PC-3 (cell line): ENCODE measurements around the gene FAM163B. TPM values are rescaled to one million over a fixed set of nuclear protein-coding genes. Genes with fewer than 3 reads are reported as not detected.

Experiments
- ATAC-seq: fragments of 200-7000 bp; cut with Tn5 transposase; 2 replicates; pipeline ENCODE4 v1.9.1; 2020; ENCODE audit warnings: mild to moderate bottlenecking, moderate library complexity
- BruUV-seq: library from RNA; stranded (reverse); fragments of 400-500 nt; replicated peaks from 2 replicates; lab custom pipeline; 2021; lab: Mats Ljungman, UMichigan
- CTCF ChIA-PET: fragments of 300-600 bp; sonication (Branson Sonifier 250); formaldehyde crosslinking; loops from one replicate; lab custom pipeline; 2022; ENCODE audit warnings: antibody characterized with exemption; lab: Charles Lee
- POLR2A ChIA-PET: fragments of 300-600 bp; sonication (Branson Sonifier 250); formaldehyde crosslinking; loops from one replicate; lab custom pipeline; 2022; ENCODE audit warnings: antibody characterized with exemption; ENCODE audit not compliant: unreplicated experiment; lab: Charles Lee
- DNase-seq: peaks from one replicate; pipeline ENCODE4 v3.0.0-alpha.2; 2015
- H2AFZ ChIP-seq: fragments of 300-600 bp; sonication (generic); 2 replicates; pipeline ENCODE4 v1.6.0; 2016; ENCODE audit warnings: antibody characterized with exemption, low read length
- H3F3A ChIP-seq: fragments of 300-600 bp; sonication (generic); one replicate; pipeline ENCODE4 v1.6.0; 2017; ENCODE audit warnings: antibody characterized with exemption, low read length, control low read depth, mild to moderate bottlenecking; ENCODE audit not compliant: unreplicated experiment
- H3K27ac ChIP-seq: fragments of 300-600 bp; sonication (generic); 2 replicates; pipeline ENCODE4 v1.5.1; 2016; ENCODE audit warnings: mild to moderate bottlenecking, low read length
- H3K27me3 ChIP-seq: fragments of 300-600 bp; sonication (generic); 2 replicates; pipeline ENCODE4 v1.6.1; 2016; ENCODE audit warnings: low read length, mixed read lengths
- H3K36me3 ChIP-seq: fragments of 300-600 bp; sonication (generic); 2 replicates; pipeline ENCODE4 v1.6.1; 2016; ENCODE audit warnings: low read depth, mixed run types, low read length, mixed read lengths
- H3K4me1 ChIP-seq: fragments of 300-600 bp; sonication (generic); 2 replicates; pipeline ENCODE4 v1.5.1; 2016; ENCODE audit warnings: low read length; ENCODE audit not compliant: insufficient read depth
- H3K4me2 ChIP-seq: fragments of 300-600 bp; sonication (generic); 2 replicates; pipeline ENCODE4 v1.6.0; 2016; ENCODE audit warnings: low read length
- H3K4me3 ChIP-seq: fragments of 300-600 bp; sonication (generic); 2 replicates; pipeline ENCODE4 v1.5.1; 2016; ENCODE audit warnings: mild to moderate bottlenecking, low read length, mixed read lengths
- H3K79me2 ChIP-seq: fragments of 300-600 bp; sonication (generic); 2 replicates; pipeline ENCODE4 v1.6.1; 2017; ENCODE audit warnings: low read length, mixed read lengths
- H3K9ac ChIP-seq: fragments of 300-600 bp; sonication (generic); 2 replicates; pipeline ENCODE4 v1.6.0; 2016; ENCODE audit warnings: mild to moderate bottlenecking, low read length
- H3K9me2 ChIP-seq: fragments of 300-600 bp; sonication (generic); replicated peaks from 2 replicates; pipeline ENCODE4 v1.6.1; 2016; ENCODE audit warnings: mixed run types, low read length, mixed read lengths
- H3K9me3 ChIP-seq: fragments of 300-600 bp; sonication (generic); 2 replicates; pipeline ENCODE4 v1.6.1; 2016; ENCODE audit warnings: low read length, mixed read lengths
- H4K20me1 ChIP-seq: fragments of 300-600 bp; sonication (generic); 2 replicates; pipeline ENCODE4 v1.6.1; 2016; ENCODE audit warnings: low read length, mixed read lengths
- CTCF ChIP-seq: fragments of 300-600 bp; sonication (generic); conservative IDR thresholded peaks from 2 replicates; pipeline ENCODE4 v1.5.1; 2017; ENCODE audit warnings: antibody characterized with exemption, low read depth, mild to moderate bottlenecking, low read length
- EZH2 ChIP-seq: fragments of 300-600 bp; sonication (generic); IDR thresholded peaks from one replicate; pipeline ENCODE4 v1.6.1; 2017; ENCODE audit warnings: antibody characterized with exemption, mild to moderate bottlenecking, low read length; ENCODE audit not compliant: unreplicated experiment
- EZH2phosphoT487 ChIP-seq: fragments of 300-600 bp; sonication (generic); IDR thresholded peaks from 2 replicates; pipeline ENCODE4 v1.6.1; 2018; ENCODE audit warnings: mild to moderate bottlenecking, antibody characterized with exemption, low read length, borderline replicate concordance
- intact Hi-C: fragments of 100-400 bp; cut with micrococcal nuclease; formaldehyde crosslinking; loops from 2 replicates; pipeline ENCODE4 v1.9.0; 2023
- total RNA-seq: library from RNA; depleted of rRNA; stranded (reverse); fragments of >200 nt; gene quantifications from 2 replicates; pipeline ENCODE4 v1.2.3, GENCODE V29; 2014

The FAM163B gene
- total RNA-seq, 1 experiment from 2014 or later: not detected

- CTCF ChIA-PET: no interaction called here
- H3K27me3 ChIP-seq: peaks cover 34% of the 10 kb centered on the region
- no peak for ATAC-seq
Measured at GRCh38 chr9:133582501-133583045, 26.6 kb downstream of the FAM163B start.

DNA sequence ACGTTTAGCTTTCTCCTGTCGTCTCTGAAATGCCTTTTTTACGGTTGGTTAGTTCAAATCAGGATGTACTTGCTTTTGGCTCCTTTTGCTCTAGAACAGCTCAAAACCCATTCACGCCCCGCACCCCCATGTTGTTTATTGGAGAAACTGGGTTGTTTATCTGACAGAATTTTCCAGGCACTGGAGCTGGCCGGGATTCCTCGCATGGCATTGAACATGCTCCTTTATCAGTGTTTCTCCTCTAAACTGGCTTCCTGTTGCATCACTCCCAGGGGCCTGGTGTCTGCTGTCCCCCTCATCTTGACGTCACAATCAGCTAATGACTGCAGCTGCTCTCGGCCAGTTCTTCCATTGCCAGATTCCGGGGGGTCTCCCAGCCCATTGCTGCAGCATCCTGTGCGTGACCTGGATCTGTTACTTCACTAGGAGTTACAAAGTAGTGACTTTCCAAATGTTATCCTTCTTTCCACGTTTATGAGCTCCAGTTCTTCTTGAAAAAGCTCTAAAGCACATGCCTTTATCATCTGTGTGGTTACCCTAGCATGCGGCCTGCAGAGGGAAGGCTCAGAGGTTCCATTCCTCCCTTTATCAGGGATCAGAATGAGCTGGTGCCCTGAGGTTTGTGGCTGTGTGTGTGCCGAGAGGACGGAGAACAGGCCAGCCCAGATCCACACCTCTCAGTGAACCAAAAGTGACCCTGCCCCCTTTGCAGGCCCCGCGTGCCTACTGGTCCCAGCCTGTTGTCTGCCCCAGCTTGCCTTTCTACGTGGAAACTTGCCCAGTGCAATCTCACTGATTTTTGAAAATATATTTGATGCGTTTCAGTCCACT is 27.5 kb downstream of the FAM163B start:
- BruUV-seq: no TSS peak
- no peak overlapping the region for H3K27ac ChIP-seq
- H3K4me2 ChIP-seq: no peak overlapping the region
- no peak overlapping the region for H3K4me3 ChIP-seq
- no peak overlapping the region for H2AFZ ChIP-seq
- no peaks in the 10 kb centered on the region for H3K36me3 ChIP-seq
- peaks cover 35% of the 10 kb centered on the region for H3K27me3 ChIP-seq
- no peaks in the 10 kb centered on the region for H3F3A ChIP-seq
- ChIA-PET POLR2A (no interaction called here), CTCF (no interaction called here)
- intact Hi-C loops: no loop called here
- no peaks in the 10 kb centered on the region for H3K9me3 ChIP-seq
- H4K20me1 ChIP-seq: no peaks in the 10 kb centered on the region
- TF ChIP-seq CTCF: no peak
- no peak for TF ChIP-seq EZH2phosphoT487
- no peak for TF ChIP-seq EZH2
- no peaks in the 10 kb centered on the region for H3K4me1 ChIP-seq
- no peak overlapping the region for H3K9ac ChIP-seq
- no peak for ATAC-seq
- no peak for DNase-seq
- no peaks in the 10 kb centered on the region for H3K79me2 ChIP-seq
- no peaks in the 10 kb centered on the region for H3K9me2 ChIP-seq

More at GRCh38 chr9:133582501-133583045, 26.6 kb downstream of the FAM163B start:
- H3K4me2 ChIP-seq: no peak overlapping the region
- H3K9me2 ChIP-seq: no peaks in the 10 kb centered on the region
- intact Hi-C loops: no loop called here
- H4K20me1 ChIP-seq: no peaks in the 10 kb centered on the region
- no peak for DNase-seq
- POLR2A ChIA-PET: no interaction called here
- H3F3A ChIP-seq: no peaks in the 10 kb centered on the region
- no peaks in the 10 kb centered on the region for H3K9me3 ChIP-seq
- H3K4me3 ChIP-seq: no peak overlapping the region
- no peak overlapping the region for H3K27ac ChIP-seq
- H3K4me1 ChIP-seq: no peaks in the 10 kb centered on the region
- H3K9ac ChIP-seq: no peak overlapping the region
- no peak overlapping the region for H2AFZ ChIP-seq
- no peaks in the 10 kb centered on the region for H3K79me2 ChIP-seq
- TF ChIP-seq EZH2phosphoT487 (no peak), EZH2 (no peak), CTCF (no peak)
- no peaks in the 10 kb centered on the region for H3K36me3 ChIP-seq
- BruUV-seq: no TSS peak

- H3K9me3 ChIP-seq: no peaks in the 10 kb centered on the region
- H4K20me1 ChIP-seq: no peaks in the 10 kb centered on the region
- no peak overlapping the region for H3K4me3 ChIP-seq
- no peak overlapping the region for H3K9ac ChIP-seq
- ChIA-PET CTCF (no interaction called here), POLR2A (no interaction called here)
- H3K27ac ChIP-seq: no peak overlapping the region
- BruUV-seq: no TSS peak
- no peaks in the 10 kb centered on the region for H3F3A ChIP-seq
- H2AFZ ChIP-seq: no peak overlapping the region
- ATAC-seq: no peak
- intact Hi-C loops: no loop called here
- H3K4me1 ChIP-seq: no peaks in the 10 kb centered on the region
- TF ChIP-seq EZH2phosphoT487 (no peak), CTCF (no peak), EZH2 (no peak)
- no peaks in the 10 kb centered on the region for H3K9me2 ChIP-seq
- H3K36me3 ChIP-seq: no peaks in the 10 kb centered on the region
- peaks cover 32% of the 10 kb centered on the region for H3K27me3 ChIP-seq
- no peak overlapping the region for H3K4me2 ChIP-seq
- no peak for DNase-seq
- no peaks in the 10 kb centered on the region for H3K79me2 ChIP-seq
Measured at GRCh38 chr9:133581011-133581410, 28.2 kb downstream of the FAM163B start.
